ENCODE results near the gene B4GAT1.
"Not testable (repeated sequence)": the region's sequence is repeated elsewhere in the genome, so short reads cannot be mapped to it uniquely, and the experiment has no call there.

The B4GAT1 gene

GRCh38 chr11:66347425-66348276 is at the start of gene B4GAT1:
B4GAT1 (minus strand) TSS chr11:66347629; CDS start chr11:66347545, 84 bp downstream.
- FAIRE-seq (peak; percentile 91), DNase-seq (ENCODE audit: insufficient read length, low spot score) (peak; percentile 70)

GRCh38 chr11:66393954-66394353 is 46.5 kb upstream of the B4GAT1 start:
- no peak for FAIRE-seq
- no peak for DNase-seq (ENCODE audit: insufficient read length, low spot score)

- DNase-seq (ENCODE audit: insufficient read length, low spot score) (no peak), FAIRE-seq (no peak)
Measured at GRCh38 chr11:66391322-66391721, 43.9 kb upstream of the B4GAT1 start.

GRCh38 chr11:66388780-66389386 is 41.5 kb upstream of the B4GAT1 start:
- FAIRE-seq (peak; percentile 57), DNase-seq (ENCODE audit: insufficient read length, low spot score) (peak; percentile 90)

GRCh38 chr11:66386171-66387069 is 39.0 kb upstream of the B4GAT1 start:
- DNase-seq (ENCODE audit: insufficient read length, low spot score) (peak; percentile 90), FAIRE-seq (peak; percentile 86)

GRCh38 chr11:66384316-66384715 is 36.9 kb upstream of the B4GAT1 start:
- not testable (repeated sequence) for FAIRE-seq; DNase-seq (ENCODE audit: insufficient read length, low spot score)

GRCh38 chr11:66380264-66380663 is 32.8 kb upstream of the B4GAT1 start:
- peak; percentile 95 for FAIRE-seq
- not testable (repeated sequence) for DNase-seq (ENCODE audit: insufficient read length, low spot score)

GRCh38 chr11:66373690-66374287 is 26.4 kb upstream of the B4GAT1 start:
- not testable (repeated sequence) for DNase-seq (ENCODE audit: insufficient read length, low spot score); FAIRE-seq

GRCh38 chr11:66373265-66373664 is 25.8 kb upstream of the B4GAT1 start:
- DNase-seq (ENCODE audit: insufficient read length, low spot score) (no peak), FAIRE-seq (peak; percentile 48)

GRCh38 chr11:66371627-66372415 is 24.4 kb upstream of the B4GAT1 start, which contains the start of gene SLC29A2:
SLC29A2 (minus strand) TSS chr11:66371760; CDS start chr11:66371591, 169 bp downstream.
- peak; percentile 93 for FAIRE-seq

GRCh38 chr11:66369073-66369894 is 21.9 kb upstream of the B4GAT1 start:
- peak; percentile 80 for FAIRE-seq
- no peak for DNase-seq (ENCODE audit: insufficient read length, low spot score)

More at GRCh38 chr11:66371627-66372415, 24.4 kb upstream of the B4GAT1 start, which contains the start of gene SLC29A2:
- peak; percentile 91 for DNase-seq (ENCODE audit: insufficient read length, low spot score)

GRCh38 chr11:66368484-66368883 is 21.1 kb upstream of the B4GAT1 start:
- FAIRE-seq (peak; percentile 60), DNase-seq (ENCODE audit: insufficient read length, low spot score) (no peak)

GRCh38 chr11:66367561-66368312 is 20.3 kb upstream of the B4GAT1 start:
- peak; percentile 72 for FAIRE-seq
- DNase-seq (ENCODE audit: insufficient read length, low spot score), result no peak

GRCh38 chr11:66366844-66367477 is 19.5 kb upstream of the B4GAT1 start:
- FAIRE-seq, result peak; percentile 90
- no peak for DNase-seq (ENCODE audit: insufficient read length, low spot score)

GRCh38 chr11:66365711-66366619 is 18.5 kb upstream of the B4GAT1 start:
- FAIRE-seq (peak; percentile 84), DNase-seq (ENCODE audit: insufficient read length, low spot score) (no peak)

GRCh38 chr11:66365166-66365565 is 17.7 kb upstream of the B4GAT1 start:
- no peak for DNase-seq (ENCODE audit: insufficient read length, low spot score)
- no peak for FAIRE-seq

Measured in HTR-8/SVneo (cell line).